HG03457 (cell line): ENCODE results near the gene GLT1D1.

Experiments
- ATAC-seq: cut with Tn5 transposase; IDR thresholded peaks from one replicate; pipeline ENCODE4 v1.9.1; 2021; ENCODE audit warnings: moderate number of reproducible peaks; ENCODE audit not compliant: unreplicated experiment

Gene GLT1D1

GRCh38 chr12:128909653-128910052 lies 56.4 kb downstream of the GLT1D1 start:
- ATAC-seq: no peak

- ATAC-seq: no peak
These were observed 57.4 kb downstream of the GLT1D1 start for GRCh38 chr12:128910629-128911028.

GRCh38 chr12:128911861-128912260 lies 58.6 kb downstream of the GLT1D1 start:
- no peak for ATAC-seq

- ATAC-seq: peak; percentile 99
These were observed 61.8 kb downstream of the GLT1D1 start for GRCh38 chr12:128914908-128915563.

- no peak for ATAC-seq
These were observed 63.1 kb downstream of the GLT1D1 start for GRCh38 chr12:128916425-128916824.

GRCh38 chr12:128918481-128919260 lies 65.4 kb downstream of the GLT1D1 start:
- no peak for ATAC-seq

GRCh38 chr12:128920468-128920867 lies 67.2 kb downstream of the GLT1D1 start:
- ATAC-seq: no peak

GRCh38 chr12:128928361-128928760 lies 75.1 kb downstream of the GLT1D1 start:
- no peak for ATAC-seq

GRCh38 chr12:128929057-128929456 lies 75.8 kb downstream of the GLT1D1 start:
- ATAC-seq: no peak

GRCh38 chr12:128930606-128931005 lies 77.3 kb downstream of the GLT1D1 start:
- no peak for ATAC-seq

GRCh38 chr12:128932521-128932920 lies 79.2 kb downstream of the GLT1D1 start:
- ATAC-seq: no peak

GRCh38 chr12:128933039-128933438 lies 79.8 kb downstream of the GLT1D1 start:
- no peak for ATAC-seq

- no peak for ATAC-seq
These were observed 80.6 kb downstream of the GLT1D1 start for GRCh38 chr12:128933926-128934325.

- ATAC-seq: no peak
These were observed 85.6 kb downstream of the GLT1D1 start for GRCh38 chr12:128938886-128939285.

GRCh38 chr12:128940090-128940888 lies 87.0 kb downstream of the GLT1D1 start:
- ATAC-seq: no peak

- no peak for ATAC-seq
These were observed 87.7 kb downstream of the GLT1D1 start for GRCh38 chr12:128940974-128941373.

GRCh38 chr12:128942960-128943477 lies 89.7 kb downstream of the GLT1D1 start:
- no peak for ATAC-seq

GRCh38 chr12:128944956-128945355 lies 91.7 kb downstream of the GLT1D1 start:
- ATAC-seq: no peak

GRCh38 chr12:128947209-128947608 lies 93.9 kb downstream of the GLT1D1 start:
- ATAC-seq: no peak

- ATAC-seq: no peak
These were observed 95.8 kb downstream of the GLT1D1 start for GRCh38 chr12:128949086-128949485.

- ATAC-seq: no peak
These were observed 98.2 kb downstream of the GLT1D1 start for GRCh38 chr12:128951448-128951847.
